ENCODE data around the gene HSBP1.

HSBP1 gene

DNA sequence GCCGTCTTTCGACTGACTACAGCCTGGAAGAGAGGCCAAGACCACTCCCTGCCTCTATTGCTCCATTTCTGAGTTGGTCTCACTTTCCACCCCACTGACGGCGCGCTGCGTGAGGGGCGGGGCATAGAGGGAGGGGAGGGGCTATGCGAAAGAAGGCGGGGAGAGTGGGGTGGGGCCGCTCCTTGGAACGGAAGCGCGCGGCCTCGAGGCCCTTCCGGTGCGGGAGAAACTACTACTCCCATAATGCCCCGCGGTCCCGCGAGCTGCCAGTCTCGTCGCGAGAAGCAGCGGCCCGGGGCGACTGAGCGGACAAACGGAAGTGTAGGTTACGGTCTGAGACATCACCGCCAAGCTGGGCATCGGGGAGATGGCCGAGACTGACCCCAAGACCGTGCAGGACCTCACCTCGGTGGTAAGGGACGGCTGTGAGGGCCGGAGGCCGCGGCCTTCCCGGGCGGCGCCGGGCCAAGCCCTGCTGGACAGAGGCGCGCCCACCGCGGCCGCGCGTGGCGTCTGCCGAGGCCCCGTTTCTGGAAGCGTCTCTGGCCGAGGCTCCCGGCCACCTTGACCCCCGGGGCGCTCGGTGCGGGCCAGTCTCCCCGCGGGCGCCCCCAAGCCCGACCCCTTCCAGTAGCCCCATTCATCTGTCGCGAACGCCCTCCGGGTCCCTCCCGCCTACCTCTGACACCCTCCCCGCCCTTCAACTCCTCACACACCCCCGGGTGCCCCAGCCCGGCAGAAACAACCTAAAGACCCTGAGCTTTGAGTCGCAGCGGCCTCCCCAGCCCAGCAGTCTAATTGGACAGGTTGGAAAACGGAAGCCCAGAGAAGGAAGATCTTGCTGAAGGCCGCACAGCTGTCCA lies at the start of gene HSBP1:
TSS of gene HSBP1 (plus strand) at position 269 of the 863 bp plus-strand sequence. CDS start at position 368, 99 bp downstream.
- peak; percentile 55 for DNase-seq (ENCODE audit: low read depth, low spot score)

DNA sequence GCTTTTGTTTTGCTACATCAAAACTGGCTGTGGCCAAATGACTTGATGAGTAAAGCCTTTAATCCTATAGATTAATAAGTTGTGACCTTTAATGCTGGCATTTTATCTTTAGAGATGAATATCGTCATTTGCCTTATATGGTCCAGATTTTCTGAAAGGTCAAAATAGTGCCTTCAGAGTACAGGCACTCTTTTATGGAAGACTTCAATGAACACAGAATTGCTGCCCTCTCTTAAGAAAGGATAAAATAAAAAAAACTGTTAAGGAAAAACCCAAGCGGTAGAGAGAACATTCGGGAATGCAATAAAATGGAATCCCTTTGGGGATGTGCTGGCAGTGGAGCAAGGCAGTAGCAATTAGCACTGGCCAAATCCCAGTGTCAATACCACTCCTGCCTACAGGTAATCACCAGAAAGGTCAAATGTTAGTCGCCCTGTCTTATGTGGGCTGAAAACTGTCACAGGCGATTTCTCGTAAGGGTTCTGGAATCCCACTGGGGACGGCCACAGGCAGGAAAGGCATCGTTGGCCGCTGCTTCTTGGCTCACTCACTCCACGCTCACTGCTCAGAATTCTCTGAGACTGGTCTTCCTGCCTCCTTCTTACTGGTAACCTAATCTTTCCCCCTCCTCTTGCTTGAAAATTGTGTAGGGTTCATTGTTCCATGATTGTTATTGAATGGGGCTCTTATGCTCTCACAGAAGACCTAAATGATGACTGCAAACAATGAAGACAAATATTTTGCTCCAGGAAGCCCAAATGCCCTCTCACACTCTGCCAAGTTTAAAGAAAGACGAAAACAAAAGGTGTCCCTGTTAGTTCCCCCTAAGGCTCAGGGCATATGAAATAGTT lies 45.4 kb upstream of the HSBP1 start:
- no peak for DNase-seq (ENCODE audit: low read depth, low spot score)

DNA sequence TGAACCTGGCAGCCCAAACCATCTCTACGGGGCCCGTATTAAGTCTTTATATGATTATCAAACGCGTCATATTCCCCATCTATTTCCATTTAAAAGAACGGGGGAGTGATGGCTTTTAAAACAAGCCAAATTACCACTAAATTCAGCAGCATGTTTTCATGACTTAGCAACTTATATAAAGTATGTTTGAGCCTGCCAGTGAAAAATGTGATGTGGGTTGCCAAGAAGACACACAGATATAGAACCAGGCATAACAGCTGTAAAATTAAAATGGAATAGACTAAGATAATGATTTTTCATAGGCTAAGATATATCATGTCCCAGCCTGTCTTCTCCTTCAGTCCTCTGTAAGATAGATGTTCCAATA lies 44.8 kb upstream of the HSBP1 start:
- no peak for DNase-seq (ENCODE audit: low read depth, low spot score)

DNA sequence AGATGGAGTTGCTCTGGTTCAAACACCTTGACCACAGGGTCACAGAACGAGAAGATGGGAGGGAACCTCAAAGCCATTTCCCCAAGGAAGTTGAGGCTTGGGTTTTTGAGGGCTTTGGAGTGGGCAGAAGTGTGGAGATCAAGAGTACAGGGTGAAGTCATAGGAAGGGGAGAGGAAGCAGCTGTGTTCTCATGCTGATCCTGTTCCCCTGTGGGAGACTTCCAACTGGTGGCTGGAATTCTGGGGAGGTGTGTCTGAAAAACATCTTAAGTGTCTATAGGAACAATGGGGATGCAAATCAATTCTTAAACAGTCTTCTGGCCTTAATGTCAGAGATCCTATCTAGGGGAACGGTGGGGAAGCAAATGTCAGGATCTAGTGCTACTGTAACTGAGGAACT lies 38.8 kb upstream of the HSBP1 start:
- no peak for DNase-seq (ENCODE audit: low read depth, low spot score)

DNA sequence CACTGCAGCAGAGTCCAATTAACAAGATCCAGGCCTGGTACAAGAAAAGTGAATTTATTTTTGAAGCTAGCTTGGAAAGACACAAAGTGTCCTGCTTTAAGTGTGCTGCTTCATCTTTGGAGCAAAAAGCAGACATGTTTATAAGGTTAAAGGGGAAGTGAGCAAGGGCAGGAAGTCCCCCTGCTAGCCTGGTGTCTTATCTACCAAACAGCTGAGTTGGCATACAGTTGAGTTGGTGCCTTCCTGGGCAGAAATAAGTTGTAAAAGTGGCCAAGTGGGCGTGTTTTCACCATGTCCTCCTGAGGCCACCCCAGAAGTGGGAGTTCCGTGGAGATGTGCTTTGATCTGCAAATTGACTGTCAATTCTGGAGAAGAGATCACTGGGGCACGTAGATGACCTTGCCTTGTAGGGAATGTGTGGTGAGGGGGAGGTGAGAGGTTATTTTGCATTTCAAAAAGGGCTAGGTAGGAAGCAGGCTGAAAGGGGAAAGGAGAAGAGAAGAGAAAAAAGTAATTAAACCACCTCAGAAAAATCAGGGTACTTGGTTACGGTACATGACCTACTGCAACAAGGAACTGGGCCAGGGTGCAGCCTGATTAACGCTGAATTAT lies 38.3 kb upstream of the HSBP1 start:
- no peak for DNase-seq (ENCODE audit: low read depth, low spot score)

DNA sequence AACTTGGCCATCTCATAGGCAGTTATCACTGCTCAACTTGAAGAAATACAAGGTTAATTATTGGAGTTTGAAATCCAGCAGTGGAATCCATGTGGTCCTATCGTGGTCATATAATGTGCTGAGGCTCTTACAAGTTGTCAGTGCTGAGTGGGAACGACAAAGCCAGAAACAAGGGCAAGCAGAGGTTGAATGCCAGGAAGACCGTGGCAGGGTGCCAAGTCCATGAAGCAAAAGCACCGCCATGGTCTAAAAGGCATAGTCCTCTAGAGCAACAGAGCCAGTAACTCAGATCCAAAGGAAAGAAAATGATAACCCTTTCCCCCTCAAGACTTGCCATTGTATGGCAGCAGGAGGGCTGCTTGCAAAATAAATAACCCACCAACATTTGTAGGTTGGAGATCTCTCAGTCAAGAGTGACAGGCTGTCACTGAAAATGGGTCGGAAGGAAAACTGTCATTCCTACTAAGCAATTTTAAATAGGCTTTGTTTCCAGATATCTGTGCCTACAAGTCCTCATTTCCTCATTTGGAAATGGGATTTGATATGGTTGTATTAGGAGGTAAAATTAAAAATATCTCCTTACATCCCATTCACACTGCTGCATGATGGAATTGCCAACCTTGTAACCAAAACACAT lies 36.4 kb upstream of the HSBP1 start:
- no peak for DNase-seq (ENCODE audit: low read depth, low spot score)

DNA sequence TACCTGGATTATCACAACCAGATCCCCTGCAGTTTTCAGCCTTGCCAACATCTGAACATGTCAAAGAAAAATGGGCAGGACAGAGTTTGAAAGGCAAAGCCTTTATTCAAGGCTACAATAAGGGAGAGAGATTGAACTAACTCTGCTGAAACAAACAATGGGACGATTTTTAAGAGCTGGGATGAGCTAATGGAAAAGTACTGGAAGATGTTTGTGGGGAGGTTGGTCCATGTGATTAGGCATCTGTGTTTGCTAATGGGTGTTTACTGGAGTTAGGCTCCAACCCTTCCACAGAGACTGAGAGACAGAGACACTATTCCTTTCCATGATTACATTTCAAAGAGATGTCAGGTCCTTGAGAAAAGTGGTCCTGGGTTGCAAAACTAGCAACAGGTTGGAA lies 35.0 kb upstream of the HSBP1 start:
- DNase-seq (ENCODE audit: low read depth, low spot score) = no peak

DNA sequence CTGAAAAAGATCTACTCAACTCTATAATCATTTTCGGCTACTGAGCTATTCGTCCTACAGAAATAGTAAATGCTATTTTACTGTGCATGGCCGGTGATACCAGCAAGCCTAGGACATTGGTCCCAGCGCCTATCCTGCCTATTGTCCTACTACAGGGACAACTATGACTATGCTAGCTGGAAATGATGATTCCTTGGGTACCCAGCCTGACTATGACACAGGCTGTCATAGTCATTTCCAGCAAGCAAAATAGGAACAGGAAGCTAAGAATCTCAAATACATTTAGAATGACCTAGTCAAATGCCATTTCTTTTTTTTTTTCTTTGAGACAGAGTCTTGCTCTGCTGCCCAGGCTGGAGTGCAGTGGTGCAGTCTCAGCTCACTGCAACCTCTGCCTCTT lies 33.7 kb upstream of the HSBP1 start:
- DNase-seq (ENCODE audit: low read depth, low spot score) = no peak

DNA sequence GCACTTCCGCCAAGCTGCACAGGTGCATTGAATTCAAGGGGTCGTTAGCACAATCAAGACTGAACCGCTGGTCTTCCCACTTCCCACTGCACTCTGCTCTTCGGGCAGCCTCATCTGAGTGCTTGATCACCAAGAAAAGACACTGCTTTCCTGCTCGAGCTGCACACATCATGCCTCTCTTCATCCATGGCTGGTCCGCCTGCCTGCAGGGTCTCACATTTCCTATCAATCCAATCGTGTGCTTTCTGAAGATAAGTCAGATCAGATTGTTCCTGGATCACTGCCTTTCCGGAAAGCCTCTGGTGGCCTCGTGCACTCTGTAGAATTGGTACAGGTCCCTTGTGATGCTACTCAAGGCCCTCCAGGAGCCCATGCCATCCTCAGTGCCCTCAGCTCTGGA lies 30.8 kb upstream of the HSBP1 start:
- no peak for DNase-seq (ENCODE audit: low read depth, low spot score)

DNA sequence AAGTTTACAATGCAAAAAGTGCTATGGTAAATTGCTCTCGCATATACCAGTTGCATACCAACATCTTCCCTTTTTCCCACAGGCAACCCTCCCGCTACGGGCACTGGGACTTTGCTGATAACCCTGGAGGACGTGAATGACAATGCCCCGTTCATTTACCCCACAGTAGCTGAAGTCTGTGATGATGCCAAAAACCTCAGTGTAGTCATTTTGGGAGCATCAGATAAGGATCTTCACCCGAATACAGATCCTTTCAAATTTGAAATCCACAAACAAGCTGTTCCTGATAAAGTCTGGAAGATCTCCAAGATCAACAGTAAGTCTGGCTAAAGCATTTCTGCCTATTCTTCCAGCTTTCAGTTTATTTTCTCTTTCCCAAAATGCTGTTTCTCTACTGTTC lies 27.9 kb upstream of the HSBP1 start:
- DNase-seq (ENCODE audit: low read depth, low spot score) = no peak

DNA sequence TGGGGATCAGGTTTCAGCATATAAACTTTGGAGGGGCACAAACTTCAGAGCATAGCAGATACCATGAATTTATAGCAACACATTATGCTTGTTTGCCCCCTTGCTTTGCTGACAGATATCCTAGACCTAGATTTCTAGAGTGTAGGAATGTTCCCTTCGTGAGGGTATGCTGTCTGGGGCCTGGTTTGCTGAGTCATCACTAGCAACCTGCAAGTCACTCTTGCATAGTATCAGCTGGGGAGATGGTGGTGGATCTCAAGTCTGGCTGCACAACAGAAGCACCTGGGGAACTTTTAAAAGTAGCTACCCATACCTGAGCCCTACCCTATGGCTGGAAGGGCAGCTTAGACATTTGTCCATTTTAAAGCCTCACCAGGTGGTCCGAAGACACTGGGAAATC lies 22.3 kb upstream of the HSBP1 start:
- no peak for DNase-seq (ENCODE audit: low read depth, low spot score)

DNA sequence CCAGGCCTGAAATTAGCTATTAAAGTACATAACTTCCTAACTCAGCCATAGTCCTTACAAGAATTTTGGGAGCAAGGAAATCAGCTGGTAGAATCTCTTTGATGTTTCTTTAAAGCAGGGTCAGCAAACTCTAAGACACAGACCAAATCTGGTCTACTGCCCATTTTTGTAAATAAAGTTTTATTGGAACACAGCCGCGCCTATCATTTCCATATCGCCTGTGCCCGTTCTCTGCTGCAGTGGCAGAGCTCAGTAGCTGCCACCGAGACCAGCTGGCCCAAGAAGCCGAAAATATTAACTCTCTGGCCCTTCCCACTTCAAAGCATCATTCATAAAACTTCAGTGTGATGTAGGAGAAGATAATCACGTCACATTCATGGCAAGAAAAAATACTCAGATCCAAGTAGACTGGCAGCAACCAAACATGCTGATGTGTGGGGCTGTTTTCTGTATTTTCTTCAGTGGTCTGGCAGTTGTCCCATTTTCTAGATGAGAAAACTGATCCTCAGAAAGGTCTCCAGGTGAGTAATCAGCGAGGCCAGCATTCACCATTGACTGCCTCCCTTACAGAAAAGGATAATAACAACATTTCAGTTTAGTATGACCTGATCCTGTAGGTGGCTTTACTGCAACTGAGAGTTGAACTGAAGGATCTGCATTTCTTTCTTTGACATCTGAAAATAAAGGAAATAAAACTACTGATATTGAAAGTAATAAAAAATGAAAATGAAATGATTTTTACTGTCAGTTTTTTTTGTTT lies 18.0 kb upstream of the HSBP1 start:
- no peak for DNase-seq (ENCODE audit: low read depth, low spot score)

DNA sequence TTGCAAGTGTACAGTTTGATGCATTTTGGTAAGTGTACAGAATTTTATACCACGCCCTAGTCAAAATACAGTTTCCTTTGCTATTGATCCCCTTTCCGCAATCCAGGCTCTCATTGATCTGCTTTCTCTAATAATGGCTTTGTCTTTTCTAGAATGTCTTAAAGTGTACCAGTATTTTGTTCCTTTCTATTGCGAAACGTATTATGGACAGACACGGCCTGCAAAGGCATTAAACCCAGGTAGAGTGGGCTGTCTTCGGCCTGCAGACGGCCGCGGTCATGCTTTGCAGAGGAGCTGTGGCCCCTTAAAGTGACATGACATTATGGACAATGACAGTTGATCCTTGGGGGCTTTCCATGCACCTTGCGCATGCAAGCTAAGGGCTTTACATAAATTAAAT lies 15.9 kb upstream of the HSBP1 start:
- DNase-seq (ENCODE audit: low read depth, low spot score) = no peak

DNA sequence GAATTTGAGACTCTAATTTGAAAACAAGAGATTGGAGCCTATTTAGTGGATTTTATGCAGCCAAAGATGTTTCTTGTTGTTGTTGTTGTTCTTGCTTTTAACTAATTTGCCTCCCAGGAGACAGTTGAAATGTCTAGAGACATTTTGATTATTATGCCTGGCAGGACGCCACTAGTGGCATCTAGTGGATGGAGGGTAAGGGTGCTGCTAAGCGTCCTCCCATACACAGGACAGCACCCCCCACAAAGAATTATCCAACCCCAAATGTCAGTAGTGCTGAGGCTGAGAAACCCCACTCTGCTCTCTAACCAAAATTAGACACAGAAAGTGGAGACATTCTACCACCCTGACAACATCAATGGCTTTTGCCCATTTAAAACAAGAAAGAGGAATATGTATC lies 15.4 kb upstream of the HSBP1 start:
- no peak for DNase-seq (ENCODE audit: low read depth, low spot score)

DNA sequence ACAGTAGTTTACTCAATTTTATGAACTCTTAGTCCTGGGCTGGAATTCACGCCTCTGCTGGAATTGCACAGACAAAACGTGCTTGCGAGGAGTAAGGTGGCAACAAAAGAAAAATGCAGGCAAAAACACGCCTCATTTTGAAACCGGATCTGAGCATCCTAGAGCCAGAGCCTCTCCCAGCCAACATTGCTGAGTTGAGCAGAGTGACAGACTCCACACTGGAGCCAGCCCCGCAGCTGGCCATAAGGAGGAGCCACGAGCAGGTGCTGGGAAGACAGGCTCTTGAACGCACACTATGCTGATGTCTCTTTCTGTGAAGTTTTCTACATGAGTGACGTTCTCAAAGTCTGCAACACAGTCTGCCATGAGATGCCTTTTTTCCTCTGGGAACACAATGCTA lies 14.6 kb upstream of the HSBP1 start:
- DNase-seq (ENCODE audit: low read depth, low spot score) = no peak

DNA sequence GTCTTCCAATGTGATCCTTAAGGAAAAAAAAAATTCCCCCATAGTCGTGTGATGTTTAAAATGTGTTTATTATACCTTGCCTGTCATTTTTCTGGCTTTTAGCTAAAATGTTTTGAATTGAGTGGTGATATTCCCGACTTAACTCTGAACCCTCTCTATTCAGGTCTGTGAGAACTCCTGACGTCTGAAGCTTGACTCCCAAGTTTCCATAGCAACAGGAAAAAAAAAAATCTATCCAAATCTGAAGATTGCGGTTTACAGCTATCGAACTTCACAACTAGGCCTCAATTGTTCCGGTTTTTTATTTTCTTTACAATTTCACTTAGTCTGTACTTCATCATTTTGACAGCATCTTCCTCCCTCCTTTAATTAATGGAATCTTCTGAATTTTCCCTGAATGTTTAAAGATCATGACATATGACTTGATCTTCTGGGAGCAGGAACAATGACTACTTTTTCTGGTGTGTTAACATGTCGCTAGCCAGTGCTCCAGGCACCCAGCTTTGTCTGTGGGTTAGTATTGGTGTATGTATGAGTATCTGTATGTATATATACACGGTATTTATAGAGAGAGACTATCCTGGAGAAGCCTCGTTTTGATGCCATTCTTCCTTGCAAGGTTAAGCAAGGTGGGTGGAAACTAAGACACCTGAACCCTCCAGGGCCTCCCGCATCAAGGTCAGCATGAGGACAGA lies 12.8 kb upstream of the HSBP1 start:
- DNase-seq (ENCODE audit: low read depth, low spot score) = no peak

DNA sequence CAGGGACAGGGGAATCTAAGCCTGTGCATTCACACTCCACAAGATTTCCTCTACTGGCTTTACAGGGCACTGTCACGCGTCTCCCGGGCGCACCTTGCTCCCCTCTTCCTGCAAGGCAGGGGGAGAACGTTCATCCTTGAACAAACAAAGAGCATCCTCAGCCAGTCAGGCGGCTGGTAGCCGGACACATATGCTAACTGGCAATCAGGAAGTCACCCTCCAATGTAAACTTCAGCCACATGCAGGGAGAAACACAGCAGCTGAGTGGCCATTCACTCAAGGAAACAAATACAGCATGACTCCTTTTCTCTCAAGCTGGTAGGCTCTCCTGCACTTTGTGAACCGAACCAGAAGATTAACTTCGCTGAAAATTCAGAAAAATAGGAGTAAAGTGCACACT lies 10.8 kb upstream of the HSBP1 start:
- no peak for DNase-seq (ENCODE audit: low read depth, low spot score)

DNA sequence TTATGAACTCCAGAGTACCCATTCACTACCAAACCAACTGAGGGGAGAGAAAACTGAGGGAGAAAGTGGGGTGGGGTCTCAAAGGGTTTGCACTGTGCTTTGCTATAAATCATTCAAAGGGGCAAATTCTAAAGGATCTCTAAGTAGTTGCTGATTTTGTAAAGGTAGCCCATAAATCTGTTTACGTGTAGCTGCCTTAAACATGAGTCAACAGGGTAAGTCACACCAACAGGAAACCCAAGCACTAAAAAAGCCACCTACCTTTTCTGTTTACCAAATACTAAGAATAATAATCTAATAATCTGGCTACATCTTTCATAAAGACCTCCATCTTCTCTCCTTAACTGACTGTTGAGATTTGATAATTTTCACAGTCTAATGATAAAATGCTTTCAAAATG lies 8.4 kb upstream of the HSBP1 start:
- DNase-seq (ENCODE audit: low read depth, low spot score) = no peak

DNA sequence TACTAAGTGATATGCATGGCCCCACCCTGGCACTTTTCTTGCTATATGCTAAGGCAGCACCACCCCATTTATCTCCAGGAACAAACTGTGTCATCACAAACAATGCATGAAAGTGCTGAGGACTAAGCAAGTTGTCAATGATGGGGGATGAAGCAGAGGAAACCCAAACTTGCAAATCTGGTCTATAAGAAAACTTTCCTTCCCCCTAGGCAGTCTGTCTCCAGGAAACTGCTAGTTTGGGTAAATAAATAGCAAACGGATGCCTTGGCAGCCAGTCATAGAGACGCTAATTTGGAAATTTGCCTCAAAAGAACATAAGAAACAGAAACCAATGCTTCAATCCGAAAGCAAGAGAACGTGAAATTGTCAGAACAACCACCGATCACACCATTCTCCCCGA lies 5.6 kb upstream of the HSBP1 start:
- DNase-seq (ENCODE audit: low read depth, low spot score) = no peak

DNA sequence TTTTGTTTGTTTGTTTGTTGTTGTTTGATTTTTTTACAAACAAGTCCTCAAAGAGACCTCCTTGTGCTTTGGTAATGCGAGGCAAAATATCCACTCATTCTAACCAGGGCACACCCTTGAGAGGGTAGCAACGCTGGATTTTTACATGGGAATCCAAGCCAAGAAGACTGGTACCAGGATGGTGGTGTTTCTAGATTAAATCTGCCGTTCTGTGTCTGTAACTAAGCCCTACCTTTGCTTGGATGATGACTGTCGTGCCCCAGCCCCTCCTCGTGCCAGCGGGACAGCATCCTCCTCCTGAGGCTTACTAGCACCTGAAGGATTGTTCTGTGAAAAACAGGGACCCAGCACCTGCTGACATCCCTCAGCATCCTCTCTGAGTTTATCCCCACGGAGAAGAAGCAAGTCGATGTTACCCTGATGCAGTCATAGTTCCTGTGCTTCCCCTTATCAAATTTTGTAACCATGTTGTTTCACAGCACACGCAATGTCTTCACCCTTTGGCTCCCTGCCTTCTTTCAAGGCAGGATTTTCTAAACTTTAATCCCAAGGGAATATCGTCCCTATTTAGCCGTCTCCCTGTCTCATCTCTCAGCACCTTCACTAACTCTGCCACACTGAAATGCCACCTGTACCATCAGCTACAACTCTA lies 5.1 kb upstream of the HSBP1 start:
- no peak for DNase-seq (ENCODE audit: low read depth, low spot score)
